ENCODE measurements around the gene DAPK3. TPM values are rescaled to one million over a fixed set of nuclear protein-coding genes. Genes with fewer than 3 reads are reported as not detected.

DAPK3 gene
- total RNA-seq (2022; extraction: Qiagen RNA extraction; ENCODE audit: low read depth): 42.8 to 52.6 TPM (median 47.8 TPM) in 5 replicates

GRCh38 chr19:3970808-3971598 lies at the start of gene DAPK3:
TSS of gene DAPK3 (minus strand) at chr19:3971099. CDS start at chr19:3969735, 1,364 bp downstream.

GRCh38 chr19:4007021-4007835 lies 36.3 kb upstream of the DAPK3 start, which contains the start of gene PIAS4:
TSS of gene PIAS4 (plus strand) at chr19:4007736. CDS start at chr19:4007761, 25 bp downstream.

GRCh38 chr19:3984908-3985642 lies 14.2 kb upstream of the DAPK3 start, which contains the start of gene EEF2:
TSS of gene EEF2 (minus strand) at chr19:3985463. CDS start at chr19:3985380, 83 bp downstream.

GRCh38 chr19:3932931-3933810 lies 37.7 kb downstream of the DAPK3 start, which contains the start of gene NMRK2:
TSS of gene NMRK2 (plus strand) at chr19:3933069. CDS start at chr19:3933672, 603 bp downstream.

Other genes with a start within 250 kb of the DAPK3 start
- gene APBA3, start 209.4 kb downstream of the DAPK3 start, total RNA-seq (2022; extraction: Qiagen RNA extraction; ENCODE audit: low read depth): 9.3 to 15.0 TPM (median 13.3 TPM) in 5 replicates
- gene MRPL54, start 208.4 kb downstream of the DAPK3 start, total RNA-seq (2022; extraction: Qiagen RNA extraction; ENCODE audit: low read depth): 61.7 to 79.2 TPM (median 66.2 TPM) in 5 replicates
- not detected in 5 replicates for gene RAX2, start 198.9 kb downstream of the DAPK3 start, total RNA-seq (2022; extraction: Qiagen RNA extraction; ENCODE audit: low read depth)
- 0.82 to 1.9 TPM (median 1.1 TPM) in 5 replicates for gene MATK, start 184.7 kb downstream of the DAPK3 start, total RNA-seq (2022; extraction: Qiagen RNA extraction; ENCODE audit: low read depth)
- 0.16 to 0.31 TPM (median 0.30 TPM) in 3 of 5 replicates, not detected in the others for gene ZFR2, start 102.1 kb downstream of the DAPK3 start, total RNA-seq (2022; extraction: Qiagen RNA extraction; ENCODE audit: low read depth)
- gene ATCAY, start 90.4 kb downstream of the DAPK3 start, total RNA-seq (2022; extraction: Qiagen RNA extraction; ENCODE audit: low read depth): 0.09 to 0.24 TPM (median 0.18 TPM) in 5 replicates
- gene NMRK2, start 38.0 kb downstream of the DAPK3 start, total RNA-seq (2022; extraction: Qiagen RNA extraction; ENCODE audit: low read depth): not detected in 5 replicates
- 976 to 1,139 TPM (median 1,107 TPM) in 5 replicates for gene EEF2, start 14.4 kb upstream of the DAPK3 start, total RNA-seq (2022; extraction: Qiagen RNA extraction; ENCODE audit: low read depth)
- 12.5 to 18.9 TPM (median 17.4 TPM) in 5 replicates for gene PIAS4, start 36.6 kb upstream of the DAPK3 start, total RNA-seq (2022; extraction: Qiagen RNA extraction; ENCODE audit: low read depth)
- gene ZBTB7A, start 95.8 kb upstream of the DAPK3 start, total RNA-seq (2022; extraction: Qiagen RNA extraction; ENCODE audit: low read depth): 13.0 to 19.5 TPM (median 18.2 TPM) in 5 replicates
- gene MAP2K2, start 153.0 kb upstream of the DAPK3 start, total RNA-seq (2022; extraction: Qiagen RNA extraction; ENCODE audit: low read depth): 104 to 145 TPM (median 123 TPM) in 5 replicates
- 0.05 to 0.07 TPM (median 0.06 TPM) in 3 of 5 replicates, not detected in the others for gene CREB3L3, start 182.5 kb upstream of the DAPK3 start, total RNA-seq (2022; extraction: Qiagen RNA extraction; ENCODE audit: low read depth)
- gene SIRT6, start 211.5 kb upstream of the DAPK3 start, total RNA-seq (2022; extraction: Qiagen RNA extraction; ENCODE audit: low read depth): 23.7 to 36.2 TPM (median 28.3 TPM) in 5 replicates
- 0.10 to 0.26 TPM (median 0.23 TPM) in 5 replicates for gene ANKRD24, start 211.6 kb upstream of the DAPK3 start, total RNA-seq (2022; extraction: Qiagen RNA extraction; ENCODE audit: low read depth)